ENCODE data around the gene NVL. TPM values are rescaled to one million over a fixed set of nuclear protein-coding genes. Genes with fewer than 3 reads are reported as not detected.
A peak's percentile ranks its signal among the peaks of the same experiment; 100 is the strongest.

NVL gene
- polyA plus RNA-seq, 1 donor from 2014 or later = 77.3 TPM

GRCh38 chr1:224205438-224205840 lies 124.5 kb downstream of the NVL start:
- H3K79me2 ChIP-seq (replicated peaks; ENCODE audit: insufficient read depth, low read length) = no peaks in the 10 kb centered on the region
- H3K36me3 ChIP-seq (ENCODE audit: insufficient read depth, low read length) = no peaks in the 10 kb centered on the region
- no peak overlapping the region for H2AFZ ChIP-seq (ENCODE audit: low read depth, low read length)
- no peak overlapping the region for H3K27ac ChIP-seq (ENCODE audit: low read length)
- no peaks in the 10 kb centered on the region for H3K27me3 ChIP-seq (ENCODE audit: insufficient read depth, low read depth, low read length)
- H3K4me2 ChIP-seq (ENCODE audit: low read length) = no peak overlapping the region
- H3K9me3 ChIP-seq (ENCODE audit: low read length) = no peaks in the 10 kb centered on the region
- TF ChIP-seq POLR2AphosphoS5 (IDR thresholded peaks at IDR 0.05) (no peak), MXI1 (conservative IDR thresholded peaks at IDR 0.05; ENCODE audit: poor library complexity, severe bottlenecking) (no peak), EZH2 (IDR thresholded peaks at IDR 0.05; ENCODE audit: borderline replicate concordance, insufficient read depth, low read length, poor library complexity, severe bottlenecking) (no peak), EP300 (conservative IDR thresholded peaks at IDR 0.05; ENCODE audit: poor library complexity, severe bottlenecking) (no peak), SMC3 (conservative IDR thresholded peaks at IDR 0.05; ENCODE audit: poor library complexity) (no peak), REST (IDR thresholded peaks at IDR 0.05; ENCODE audit: borderline replicate concordance) (no peak), TAF1 (IDR thresholded peaks at IDR 0.05; ENCODE audit: low read depth) (no peak), RAD21 (conservative IDR thresholded peaks at IDR 0.05) (no peak), CTCF (IDR thresholded peaks at IDR 0.05; ENCODE audit: poor library complexity, severe bottlenecking) (no peak)
- no peak overlapping the region for H3K4me3 ChIP-seq (ENCODE audit: low read length)
- H4K20me1 ChIP-seq (ENCODE audit: insufficient read depth) = no peaks in the 10 kb centered on the region
- no peaks in the 10 kb centered on the region for H3K9me2 ChIP-seq (ENCODE audit: insufficient read depth, low read length)
- H3K9ac ChIP-seq (ENCODE audit: low read length) = no peak overlapping the region
- H3F3A ChIP-seq (ENCODE audit: insufficient read depth, low read length, poor library complexity, severe bottlenecking) = no peaks in the 10 kb centered on the region

GRCh38 chr1:224203243-224204016 lies 126.5 kb downstream of the NVL start:
- no peak overlapping the region for H3K4me2 ChIP-seq (ENCODE audit: low read length)
- no peak overlapping the region for H3K4me3 ChIP-seq (ENCODE audit: low read length)
- H3K9me2 ChIP-seq (ENCODE audit: insufficient read depth, low read length) = no peaks in the 10 kb centered on the region
- no peaks in the 10 kb centered on the region for H3K79me2 ChIP-seq (replicated peaks; ENCODE audit: insufficient read depth, low read length)
- no peaks in the 10 kb centered on the region for H3K9me3 ChIP-seq (ENCODE audit: low read length)
- no peak for TF ChIP-seq REST (IDR thresholded peaks at IDR 0.05; ENCODE audit: borderline replicate concordance)
- TF ChIP-seq SMC3 (conservative IDR thresholded peaks at IDR 0.05; ENCODE audit: poor library complexity) = no peak
- no peak for TF ChIP-seq POLR2AphosphoS5 (IDR thresholded peaks at IDR 0.05)
- no peak for TF ChIP-seq CTCF (IDR thresholded peaks at IDR 0.05; ENCODE audit: poor library complexity, severe bottlenecking)
- no peak for TF ChIP-seq EZH2 (IDR thresholded peaks at IDR 0.05; ENCODE audit: borderline replicate concordance, insufficient read depth, low read length, poor library complexity, severe bottlenecking)
- H4K20me1 ChIP-seq (ENCODE audit: insufficient read depth) = no peaks in the 10 kb centered on the region
- no peaks in the 10 kb centered on the region for H3K27me3 ChIP-seq (ENCODE audit: insufficient read depth, low read depth, low read length)
- H3K36me3 ChIP-seq (ENCODE audit: insufficient read depth, low read length) = no peaks in the 10 kb centered on the region
- no peaks in the 10 kb centered on the region for H3F3A ChIP-seq (ENCODE audit: insufficient read depth, low read length, poor library complexity, severe bottlenecking)
- H2AFZ ChIP-seq (ENCODE audit: low read depth, low read length) = no peak overlapping the region
- no peak overlapping the region for H3K9ac ChIP-seq (ENCODE audit: low read length)
- peak overlapping the region; percentile 20 for H3K27ac ChIP-seq (ENCODE audit: low read length)

Data from neural cell (in vitro differentiated cells).